Kidney (tissue), 14 donors: ENCODE data around the gene NT5DC1. TPM values are rescaled to one million over a fixed set of nuclear protein-coding genes. Genes with fewer than 3 reads are reported as not detected.

Experiments used
- DNase-seq, 5 donors: peaks; one replicate each; pipeline ENCODE4 v3.0.0-alpha.2; 2013 to 2020
- FAIRE-seq: peaks from 2 replicates; lab custom pipeline; 2012; peaks lifted over from hg19 to GRCh38; lab: Jason Lieb, UNC
- H3K27ac ChIP-seq, 2 donors: one replicate each; pipeline ENCODE4 v1.7.0; 2013; ENCODE audit warnings: low read depth in 2 of 2, low read length in 2 of 2, inconsistent platforms in 1 of 2
- H3K27me3 ChIP-seq: one replicate; pipeline ENCODE4 v1.7.1; 2013; ENCODE audit warnings: low read length, inconsistent platforms; ENCODE audit not compliant: control insufficient read depth, insufficient read depth
- H3K36me3 ChIP-seq, 3 donors: one replicate each; pipeline versions ENCODE4 v1.7.0 to v1.7.1; 2013; ENCODE audit warnings: low read length in 3 of 3, control low read depth in 1 of 3, inconsistent platforms in 1 of 3; ENCODE audit not compliant: insufficient read depth in 3 of 3, control insufficient read depth in 2 of 3
- H3K4me1 ChIP-seq, 3 donors: one replicate each; pipeline versions ENCODE4 v1.7.0 to v1.7.1; 2013; ENCODE audit warnings: low read length in 3 of 3, inconsistent platforms in 1 of 3, low read depth in 1 of 3; ENCODE audit not compliant: control insufficient read depth in 2 of 3, insufficient read depth in 2 of 3
- H3K4me3 ChIP-seq, 3 donors: one replicate each; pipeline versions ENCODE4 v1.7.0 to v1.8.1; 2013; ENCODE audit warnings: low read length in 3 of 3, control low read depth in 1 of 3, inconsistent platforms in 1 of 3
- H3K9ac ChIP-seq, 3 donors: one replicate each; pipeline versions ENCODE4 v1.7.0 to v1.7.1; 2013; ENCODE audit warnings: low read length in 3 of 3, control low read depth in 1 of 3, inconsistent platforms in 1 of 3
- H3K9me3 ChIP-seq, 3 donors: one replicate each; pipeline versions ENCODE4 v1.7.0 to v1.7.1; 2013; ENCODE audit warnings: low read length in 3 of 3, control low read depth in 1 of 3, inconsistent platforms in 1 of 3; ENCODE audit not compliant: control insufficient read depth in 2 of 3, insufficient read depth in 1 of 3
- intact Hi-C: fragments of 100-400 bp; cut with DNase I; formaldehyde crosslinking; loops from one replicate; pipeline ENCODE4 v1.11.1; 2022
- polyA plus RNA-seq: library from polyadenylated mRNA; stranded (reverse); fragments of 350-450 nt; fragmentation: Illumina TruSeq; extraction: RNeasy Lipid Tissue Mini Kit (QIAGEN cat#74804); gene quantifications from one replicate; pipeline ENCODE4 v1.2.3, GENCODE V29; 2014; ENCODE audit warnings: low read depth, low replicate concordance; ENCODE audit not compliant: insufficient read depth
- total RNA-seq: library from RNA; stranded (reverse); fragmentation: NEBNext Ultra II Directional; extraction: Animal tissue kit (Norgen Biotek cat#: 25700); gene quantifications from one replicate; pipeline ENCODE4 v1.2.1, GENCODE V29; 2021
- TF ChIP-seq, protein P1 (sequence below): IDR thresholded peaks from 3 replicates; pipeline ENCODE4 v1.5.1; 2012; ENCODE audit warnings: mild to moderate bottlenecking, moderate library complexity, borderline replicate concordance; ENCODE audit not compliant: insufficient read depth; ENCODE audit errors: extremely low read depth
- donor health status: control.
- donor health status: control.
- donor health status: control.
- donor health status: control.
- donor health status: control.
- donor health status: DM: yes; HTN: yes; CAD: no.
- donor health status: Normal renal cell carcinoma (clear cell type).

Gene NT5DC1
- total and polyA plus RNA-seq, 2 donors from 2014 or later: 34.8 to 41.7 TPM

DNA sequence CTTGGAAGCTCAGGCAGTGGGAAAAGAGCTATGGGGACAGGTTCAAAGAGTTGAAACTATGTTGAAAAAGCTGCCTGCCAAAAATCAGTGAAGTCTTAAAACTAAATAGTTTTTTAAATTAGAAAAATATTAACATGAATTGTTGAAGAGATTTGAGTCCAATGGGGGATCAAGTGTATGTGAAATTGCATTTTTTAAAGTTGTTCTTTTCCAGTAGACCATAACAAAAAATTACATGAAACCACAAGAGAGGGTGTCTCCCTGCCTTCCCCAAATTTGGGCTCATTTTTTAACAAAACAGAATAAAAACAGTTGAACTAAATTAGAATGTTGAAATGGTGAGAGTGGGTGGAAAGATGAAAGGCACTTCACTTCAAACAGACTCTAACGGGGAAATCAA lies 56.7 kb downstream of the NT5DC1 start:
- Histone ChIP-seq H3K4me3 (no peak overlapping the region), H3K27ac (no peak overlapping the region), H3K27me3 (no peaks in the 10 kb centered on the region), H3K9ac (no peak overlapping the region), H3K9me3 (no peaks in the 10 kb centered on the region), H3K36me3 (no peaks in the 10 kb centered on the region), H3K4me1 (no peaks in the 10 kb centered on the region)
- TF ChIP-seq, protein P1, sequence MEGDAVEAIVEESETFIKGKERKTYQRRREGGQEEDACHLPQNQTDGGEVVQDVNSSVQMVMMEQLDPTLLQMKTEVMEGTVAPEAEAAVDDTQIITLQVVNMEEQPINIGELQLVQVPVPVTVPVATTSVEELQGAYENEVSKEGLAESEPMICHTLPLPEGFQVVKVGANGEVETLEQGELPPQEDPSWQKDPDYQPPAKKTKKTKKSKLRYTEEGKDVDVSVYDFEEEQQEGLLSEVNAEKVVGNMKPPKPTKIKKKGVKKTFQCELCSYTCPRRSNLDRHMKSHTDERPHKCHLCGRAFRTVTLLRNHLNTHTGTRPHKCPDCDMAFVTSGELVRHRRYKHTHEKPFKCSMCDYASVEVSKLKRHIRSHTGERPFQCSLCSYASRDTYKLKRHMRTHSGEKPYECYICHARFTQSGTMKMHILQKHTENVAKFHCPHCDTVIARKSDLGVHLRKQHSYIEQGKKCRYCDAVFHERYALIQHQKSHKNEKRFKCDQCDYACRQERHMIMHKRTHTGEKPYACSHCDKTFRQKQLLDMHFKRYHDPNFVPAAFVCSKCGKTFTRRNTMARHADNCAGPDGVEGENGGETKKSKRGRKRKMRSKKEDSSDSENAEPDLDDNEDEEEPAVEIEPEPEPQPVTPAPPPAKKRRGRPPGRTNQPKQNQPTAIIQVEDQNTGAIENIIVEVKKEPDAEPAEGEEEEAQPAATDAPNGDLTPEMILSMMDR: no peak
- DNase-seq (no peak), FAIRE-seq (no peak)
- intact Hi-C loops: no loop called here

DNA sequence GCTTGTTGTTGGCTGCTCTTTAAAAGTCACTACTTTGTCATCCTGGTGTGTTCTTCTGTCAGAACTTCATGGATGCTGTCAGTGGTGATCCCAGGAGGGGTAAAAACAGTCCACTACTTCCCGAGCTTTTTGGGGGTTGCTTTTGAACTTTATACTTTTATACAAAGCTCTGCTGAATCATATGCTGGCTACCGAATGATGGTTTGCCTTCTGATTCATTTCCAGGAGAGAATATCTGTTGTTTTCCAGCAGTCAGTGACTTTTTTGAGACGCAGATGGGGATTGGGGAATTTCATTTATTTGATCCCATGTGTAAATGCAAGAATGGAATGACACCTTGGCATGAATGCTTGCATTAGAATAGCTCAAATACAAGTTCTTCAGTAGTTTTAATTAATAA lies 58.0 kb downstream of the NT5DC1 start:
- H3K27ac ChIP-seq: no peak overlapping the region
- no peaks in the 10 kb centered on the region for H3K4me1 ChIP-seq
- H3K27me3 ChIP-seq: no peaks in the 10 kb centered on the region
- intact Hi-C loops: no loop called here
- no peak overlapping the region for H3K4me3 ChIP-seq
- H3K36me3 ChIP-seq: no peaks in the 10 kb centered on the region
- no peak for FAIRE-seq
- TF ChIP-seq, protein P1: no peak
- no peaks in the 10 kb centered on the region for H3K9me3 ChIP-seq
- H3K9ac ChIP-seq: no peak overlapping the region
- DNase-seq: no peak

- DNase-seq (no peak), FAIRE-seq (no peak)
- no peaks in the 10 kb centered on the region for H3K9me3 ChIP-seq
- H3K4me1 ChIP-seq: no peaks in the 10 kb centered on the region
- H3K36me3 ChIP-seq: no peaks in the 10 kb centered on the region
- no peak overlapping the region for H3K4me3 ChIP-seq
- H3K9ac ChIP-seq: no peak overlapping the region
- TF ChIP-seq, protein P1: no peak
- no peaks in the 10 kb centered on the region for H3K27me3 ChIP-seq
- intact Hi-C loops: no loop called here
- H3K27ac ChIP-seq: no peak overlapping the region
Measured at GRCh38 chr6:116159782-116160524, 59.3 kb downstream of the NT5DC1 start.
